Heart right ventricle (tissue), 16 donors: ENCODE results near the gene FAM47E. TPM values are rescaled to one million over a fixed set of nuclear protein-coding genes. Genes with fewer than 3 reads are reported as not detected.

Experiments used
- ATAC-seq, 8 donors: fragments of 200-7000 bp; cut with Tn5 transposase; one replicate each; pipeline ENCODE4 v1.9.1; 2020; ENCODE audit warnings: mild to moderate bottlenecking in 8 of 8, moderate library complexity in 8 of 8, moderate number of reproducible peaks in 1 of 8
- DNase-seq, 2 donors: peaks; one replicate each; pipeline ENCODE4 v3.0.0-alpha.2; 2020
- H3K27ac ChIP-seq, 10 donors: fragments of 200-600 bp; sonication (generic) in 2 of 10; one replicate each; pipeline versions ENCODE4 v1.5.0 to v1.8.0; 2020 to 2022; ENCODE audit warnings: mild to moderate bottlenecking in 3 of 10
- H3K27me3 ChIP-seq, 7 donors: fragments of 200-600 bp; one replicate each; pipeline ENCODE4 v1.8.0; 2021 to 2022; ENCODE audit warnings: mild to moderate bottlenecking in 2 of 7
- H3K36me3 ChIP-seq, 9 donors: fragments of 200-600 bp; sonication (generic) in 1 of 9; one replicate each; pipeline versions ENCODE4 v1.5.0 to v1.8.0; 2020 to 2022; ENCODE audit warnings: mild to moderate bottlenecking in 2 of 9
- H3K4me1 ChIP-seq, 9 donors: fragments of 200-600 bp; sonication (generic) in 1 of 9; one replicate each; pipeline versions ENCODE4 v1.5.0 to v1.8.0; 2020 to 2022; ENCODE audit warnings: mild to moderate bottlenecking in 4 of 9
- H3K4me3 ChIP-seq, 10 donors: fragments of 200-600 bp; sonication (generic) in 2 of 10; one replicate each; pipeline versions ENCODE4 v1.5.0 to v1.8.0; 2020 to 2022; ENCODE audit warnings: mild to moderate bottlenecking in 7 of 10, moderate library complexity in 2 of 10
- H3K9me3 ChIP-seq, 11 donors: fragments of 200-600 bp in 10 of 11; sonication (generic) in 2 of 11; one replicate each; pipeline versions ENCODE4 v1.5.0 to v1.8.0; 2013 to 2022; ENCODE audit warnings: mild to moderate bottlenecking in 2 of 11, control low read depth in 1 of 11, moderate library complexity in 1 of 11
- CTCF ChIP-seq, 9 donors: fragments of 200-600 bp; sonication (generic) in 2 of 9; IDR thresholded peaks; one replicate each; pipeline versions ENCODE4 v1.5.0 to v1.8.0; 2021 to 2022; ENCODE audit warnings: antibody characterized with exemption in 9 of 9, mild to moderate bottlenecking in 5 of 9, moderate library complexity in 1 of 9
- WGBS, 2 donors: extraction: QIAGEN DNeasy Blood & Tissue Kit; methylation state at CpG; one replicate each; pipeline ENCODE4 v1.1.7; 2013; ENCODE audit warnings: inconsistent platforms in 1 of 2; 5-methylcytosine and 5-hydroxymethylcytosine counted together
- intact Hi-C, 10 donors: fragments of 100-400 bp; cut with DNase I; formaldehyde crosslinking; loops; one replicate each; pipeline versions ENCODE4 v1.11.1 to v1.14.2; 2022
- polyA plus RNA-seq, 2 donors: library from polyadenylated mRNA; stranded (reverse); fragments of 200-250 nt; gene quantifications; one replicate each; pipeline ENCODE4 v1.2.3, GENCODE V29; 2013
- total RNA-seq, 10 donors: library from RNA; stranded (reverse); fragmentation: NEBNext Ultra II Directional in 3 of 10; extraction: Animal tissue kit (Norgen Biotek cat#: 25700) in 3 of 10; gene quantifications; one replicate each; pipeline versions ENCODE4 v1.2.1 to v1.2.4, GENCODE V29; 2021 to 2023
- donor health status: Arrhythmogenic right ventricular cardiomyopathy.
- donor health status: ischemic (EF 13 %, LVEDD 7.1; RV severe dilation, severe dysfunction).
- donor health status: healthy with polysubstance abuse.
- donor health status: DM: no; HTN: yes; CAD: no.
- donor health status: DM: no; HTN: no; CAD: no.
- donor health status: ischemic (EF 25% LVEDD 6.9; RV normal size, moderate dysfunction).
- donor health status: ischemic (EF 25% LVEDD 5.7; RV mildly dilated, moderate dysfunction).
- donor health status: healthy.
- donor health status: DM: yes; HTN: yes; CAD: no.
- donor health status: Ischemic cardiomyopathy.
- donor health status: ischemic (EF 35%, LVEDD 5.7; RV mildly dilated, moderate dysfunction).
- donor health status: nonischemic (EF 11% LVEDD 7.7; RV severe dilation, severe dysfunction).
- donor health status: DM: yes; HTN: yes; CAD: no.
- donor health status: PGD.
- donor health status: ischemic (EF 29% LVEDD 5.4; RV normal size, mild dysfunction).
- donor health status: nonischemic (EF 23%, LVEDD 6.1; RV moderate dilation, normal function).

The FAM47E gene
- total and polyA plus RNA-seq, 12 donors = 0.68 to 6.3 (median 3.1) TPM

- Histone ChIP-seq H3K27ac (no peak overlapping the region), H3K9me3 (peaks cover 0 to 23% (median 0%) of the 10 kb centered on the region in 11 donors), H3K36me3 (no peaks in the 10 kb centered on the region), H3K27me3 (peaks cover 0 to 2% (median 0%) of the 10 kb centered on the region in 7 donors), H3K4me1 (peaks cover 0 to 49% (median 15%) of the 10 kb centered on the region in 9 donors), H3K4me3 (no peak overlapping the region)
- peak in 1 of 2 donors; percentile 12 for DNase-seq
- 76 to 79% methylated on average over 4 of the region's 4 CpGs for WGBS, 2 donors
- TF ChIP-seq CTCF (IDR thresholded peaks at IDR 0.05) = no peak
- intact Hi-C loops = loop anchor here in 2 of 10 donors (10.0 kb wide), 2 partner anchors 85 to 285 kb away; partner anchors contain the start of gene SCARB2 (in 1 of the 2)
- ATAC-seq = peak in 1 of 8 donors; percentile 33
Measured at GRCh38 chr4:76300012-76300411, 48.5 kb downstream of the FAM47E start.

- no peaks in the 10 kb centered on the region for H3K36me3 ChIP-seq
- no peak for TF ChIP-seq CTCF (IDR thresholded peaks at IDR 0.05)
- intact Hi-C loops = loop anchor here in 2 of 10 donors (10.0 kb wide), 2 partner anchors 86 to 284 kb away; partner anchors contain the start of gene SCARB2 (in 1 of the 2)
- H3K4me3 ChIP-seq = no peak overlapping the region
- peaks cover 0 to 58% (median 18%) of the 10 kb centered on the region in 9 donors for H3K4me1 ChIP-seq
- H3K9me3 ChIP-seq = peaks cover 0 to 23% (median 0%) of the 10 kb centered on the region in 11 donors
- peak overlapping the region in 9 of 10 donors; percentile 17 to 70 (median 61) for H3K27ac ChIP-seq
- peak in 5 of 8 donors; percentile 28 to 65 (median 41) for ATAC-seq
- peaks cover 0 to 7% (median 0%) of the 10 kb centered on the region in 7 donors for H3K27me3 ChIP-seq
- DNase-seq = no peak
- 83 to 91% methylated on average over 4 of the region's 4 CpGs for WGBS, 2 donors
Measured at GRCh38 chr4:76301068-76301774, 49.7 kb downstream of the FAM47E start.

- Histone ChIP-seq H3K4me3 (no peak overlapping the region), H3K4me1 (peaks cover 0 to 58% (median 19%) of the 10 kb centered on the region in 9 donors), H3K9me3 (peaks cover 0 to 19% (median 0%) of the 10 kb centered on the region in 11 donors), H3K27me3 (peaks cover 0 to 7% (median 0%) of the 10 kb centered on the region in 7 donors), H3K27ac (peak overlapping the region in 9 of 10 donors; percentile 17 to 70 (median 61)), H3K36me3 (no peaks in the 10 kb centered on the region)
- DNase-seq = no peak
- intact Hi-C loops = loop anchor here in 2 of 10 donors (10.0 kb wide), 2 partner anchors 87 to 283 kb away; partner anchors contain the start of gene SCARB2 (in 1 of the 2)
- no peak for TF ChIP-seq CTCF (IDR thresholded peaks at IDR 0.05)
- no peak for ATAC-seq
- WGBS, 2 donors = 35 to 50% methylated on average over 1 of the region's 1 CpG
Measured at GRCh38 chr4:76301775-76302162, 50.2 kb downstream of the FAM47E start.

GRCh38 chr4:76302826-76303438, 51.4 kb downstream of the FAM47E start:
- Histone ChIP-seq H3K27me3 (peaks cover 0 to 7% (median 0%) of the 10 kb centered on the region in 7 donors), H3K36me3 (no peaks in the 10 kb centered on the region), H3K9me3 (peaks cover 0 to 8% (median 0%) of the 10 kb centered on the region in 11 donors), H3K4me1 (peaks cover 0 to 65% (median 25%) of the 10 kb centered on the region in 9 donors), H3K4me3 (no peak overlapping the region), H3K27ac (no peak overlapping the region)
- intact Hi-C loops = loop anchor here in 2 of 10 donors (10.0 kb wide), 2 partner anchors 88 to 282 kb away; partner anchors contain the start of gene SCARB2 (in 1 of the 2)
- DNase-seq (no peak), ATAC-seq (no peak)
- WGBS, 2 donors = 74 to 81% methylated on average over 3 of the region's 3 CpGs
- TF ChIP-seq CTCF (IDR thresholded peaks at IDR 0.05) = no peak
